ENCODE data around the gene COL1A1.

DNA sequence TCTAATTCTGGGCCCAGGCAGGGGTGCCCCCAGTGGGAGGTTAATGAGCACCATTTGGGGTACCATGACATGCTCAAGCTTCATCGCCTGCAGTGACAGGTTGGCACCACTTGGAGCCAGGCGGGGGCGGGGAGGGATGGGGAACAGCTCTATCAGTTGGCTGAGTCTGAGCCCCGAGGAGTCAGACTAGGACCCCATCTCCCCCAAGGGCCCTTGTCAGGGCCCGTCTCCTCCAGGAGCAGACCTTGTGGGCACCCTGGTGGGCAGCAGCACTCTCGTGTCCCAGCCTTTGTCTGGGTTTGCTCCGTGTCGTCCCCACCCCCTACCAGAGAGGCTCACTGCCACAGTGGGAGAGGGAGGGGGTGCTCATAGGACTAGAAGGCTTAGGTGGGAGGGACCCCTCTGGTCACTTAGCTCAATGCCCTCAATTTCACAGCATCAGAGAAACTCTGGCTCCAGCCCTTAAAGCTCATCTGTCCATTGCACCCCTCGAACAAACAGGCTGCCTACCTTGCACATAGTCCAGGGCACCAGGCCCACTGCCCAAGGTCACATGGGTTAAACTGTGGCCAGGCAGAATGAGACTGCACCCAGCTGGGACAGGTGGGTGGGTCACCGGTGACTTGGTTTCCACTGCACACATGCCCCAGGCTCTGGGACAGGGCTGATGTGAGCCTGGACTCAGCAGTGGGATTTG is 55.1 kb downstream of the COL1A1 start:
- TF ChIP-seq EZH2 (IDR thresholded peaks at IDR 0.05; ENCODE audit: borderline replicate concordance) (no peak), EZH2phosphoT487 (IDR thresholded peaks at IDR 0.05; ENCODE audit: low read depth, severe bottlenecking, unreplicated experiment) (no peak)
- TF ChIP-seq, protein P1, sequence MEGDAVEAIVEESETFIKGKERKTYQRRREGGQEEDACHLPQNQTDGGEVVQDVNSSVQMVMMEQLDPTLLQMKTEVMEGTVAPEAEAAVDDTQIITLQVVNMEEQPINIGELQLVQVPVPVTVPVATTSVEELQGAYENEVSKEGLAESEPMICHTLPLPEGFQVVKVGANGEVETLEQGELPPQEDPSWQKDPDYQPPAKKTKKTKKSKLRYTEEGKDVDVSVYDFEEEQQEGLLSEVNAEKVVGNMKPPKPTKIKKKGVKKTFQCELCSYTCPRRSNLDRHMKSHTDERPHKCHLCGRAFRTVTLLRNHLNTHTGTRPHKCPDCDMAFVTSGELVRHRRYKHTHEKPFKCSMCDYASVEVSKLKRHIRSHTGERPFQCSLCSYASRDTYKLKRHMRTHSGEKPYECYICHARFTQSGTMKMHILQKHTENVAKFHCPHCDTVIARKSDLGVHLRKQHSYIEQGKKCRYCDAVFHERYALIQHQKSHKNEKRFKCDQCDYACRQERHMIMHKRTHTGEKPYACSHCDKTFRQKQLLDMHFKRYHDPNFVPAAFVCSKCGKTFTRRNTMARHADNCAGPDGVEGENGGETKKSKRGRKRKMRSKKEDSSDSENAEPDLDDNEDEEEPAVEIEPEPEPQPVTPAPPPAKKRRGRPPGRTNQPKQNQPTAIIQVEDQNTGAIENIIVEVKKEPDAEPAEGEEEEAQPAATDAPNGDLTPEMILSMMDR (IDR thresholded peaks at IDR 0.05; ENCODE audit: poor library complexity): no peak

All from hepatocyte (in vitro differentiated cells).